OCI-LY3 (cell line): Measurements from ENCODE around the gene TSEN2.

Experiments
- H2AFZ ChIP-seq: fragments of 200-600, 300-600 bp; shearing (Covaris generic); 2 replicates; pipeline ENCODE4 v1.6.0; 2014; ENCODE audit warnings: antibody characterized with exemption, low read depth, low read length
- H3K27ac ChIP-seq: fragments of 200-600, 300-600 bp; sonication (generic); 2 replicates; pipeline ENCODE4 v1.5.1; 2014; ENCODE audit warnings: mild to moderate bottlenecking, low read length, moderate library complexity, mixed read lengths
- H3K27me3 ChIP-seq: fragments of 200-600, 300-600 bp; sonication (generic); 2 replicates; pipeline ENCODE4 v1.6.1; 2014; ENCODE audit warnings: low read depth, low read length, mixed read lengths
- H3K36me3 ChIP-seq: fragments of 200-600, 300-600 bp; sonication (generic); replicated peaks from 2 replicates; pipeline ENCODE3; 2014; ENCODE audit warnings: low read depth, low read length, mixed read lengths
- H3K4me1 ChIP-seq: fragments of 300-600, 200-600 bp; sonication (generic); 2 replicates; pipeline ENCODE4 v1.6.1; 2014; ENCODE audit warnings: low read length, mixed read lengths
- H3K4me2 ChIP-seq: fragments of 200-600, 300-600 bp; sonication (generic); 2 replicates; pipeline ENCODE4 v1.6.1; 2014; ENCODE audit warnings: low read length, mixed read lengths
- H3K4me3 ChIP-seq: fragments of 300-600, 200-600 bp; sonication (generic); 2 replicates; pipeline ENCODE4 v1.5.1; 2014; ENCODE audit warnings: antibody characterized with exemption, mild to moderate bottlenecking, low read length, moderate library complexity
- H3K79me2 ChIP-seq: fragments of 300-600, 200-600 bp; shearing (Covaris generic); 2 replicates; pipeline ENCODE4 v1.6.1; 2014; ENCODE audit warnings: mild to moderate bottlenecking, low read length, mixed read lengths
- H3K9ac ChIP-seq: fragments of 300-600, 200-600 bp; shearing (Covaris generic); 2 replicates; pipeline ENCODE4 v1.6.0; 2014; ENCODE audit warnings: mild to moderate bottlenecking, low read length, moderate library complexity
- H3K9me3 ChIP-seq: fragments of 200-600, 300-600 bp; shearing (Covaris generic); 2 replicates; pipeline ENCODE4 v1.6.1; 2014; ENCODE audit warnings: low read length, mixed read lengths; ENCODE audit not compliant: insufficient read depth
- H4K20me1 ChIP-seq: fragments of 200-600, 300-600 bp; sonication (generic); 2 replicates; pipeline ENCODE4 v1.6.1; 2016; ENCODE audit warnings: low read length, mixed read lengths; ENCODE audit not compliant: insufficient read depth
- CTCF ChIP-seq: fragments of 200-600, 300-600 bp; sonication (generic); IDR thresholded peaks from 2 replicates; pipeline ENCODE4 v1.5.1; 2014; ENCODE audit warnings: antibody characterized with exemption, low read length, low read depth
- EZH2phosphoT487 ChIP-seq: fragments of 200-600 bp; shearing (Covaris generic); IDR thresholded peaks from 2 replicates; pipeline ENCODE4 v1.6.1; 2018; ENCODE audit warnings: antibody characterized with exemption, mixed run types, low read depth

The TSEN2 gene

GRCh38 chr3:12499474-12499873, 15.2 kb downstream of the TSEN2 start:
- Histone ChIP-seq H3K36me3 (peaks cover 69% of the 10 kb centered on the region), H3K27me3 (no peaks in the 10 kb centered on the region), H4K20me1 (no peaks in the 10 kb centered on the region), H3K9ac (no peak overlapping the region), H2AFZ (no peak overlapping the region), H3K27ac (no peak overlapping the region), H3K79me2 (no peaks in the 10 kb centered on the region), H3K4me2 (no peak overlapping the region), H3K4me3 (no peak overlapping the region), H3K4me1 (no peaks in the 10 kb centered on the region), H3K9me3 (no peaks in the 10 kb centered on the region)
- TF ChIP-seq CTCF (no peak), EZH2phosphoT487 (no peak)

- H3K4me2 ChIP-seq: no peak overlapping the region
- H3K4me3 ChIP-seq: no peak overlapping the region
- H3K36me3 ChIP-seq: peaks cover 76% of the 10 kb centered on the region
- H3K27me3 ChIP-seq: no peaks in the 10 kb centered on the region
- H3K9me3 ChIP-seq: no peaks in the 10 kb centered on the region
- no peaks in the 10 kb centered on the region for H4K20me1 ChIP-seq
- no peak overlapping the region for H3K27ac ChIP-seq
- no peaks in the 10 kb centered on the region for H3K4me1 ChIP-seq
- no peak overlapping the region for H3K9ac ChIP-seq
- no peak overlapping the region for H2AFZ ChIP-seq
- no peaks in the 10 kb centered on the region for H3K79me2 ChIP-seq
- TF ChIP-seq EZH2phosphoT487 (no peak), CTCF (no peak)
Measured at GRCh38 chr3:12501360-12502020, 17.2 kb downstream of the TSEN2 start.

- Histone ChIP-seq H3K79me2 (no peaks in the 10 kb centered on the region), H3K9me3 (no peaks in the 10 kb centered on the region), H3K27ac (no peak overlapping the region), H3K36me3 (peaks cover 62% of the 10 kb centered on the region), H3K9ac (no peak overlapping the region), H3K4me1 (no peaks in the 10 kb centered on the region), H3K4me3 (no peak overlapping the region), H2AFZ (no peak overlapping the region), H3K4me2 (no peak overlapping the region), H4K20me1 (no peaks in the 10 kb centered on the region), H3K27me3 (no peaks in the 10 kb centered on the region)
- TF ChIP-seq CTCF (no peak), EZH2phosphoT487 (no peak)
Measured at GRCh38 chr3:12503126-12503957, 19.1 kb downstream of the TSEN2 start.

- Histone ChIP-seq H3K9ac (no peak overlapping the region), H3K36me3 (peaks cover 51% of the 10 kb centered on the region), H3K27me3 (no peaks in the 10 kb centered on the region), H3K4me3 (no peak overlapping the region), H3K4me1 (no peaks in the 10 kb centered on the region), H3K27ac (no peak overlapping the region), H3K4me2 (no peak overlapping the region), H3K9me3 (no peaks in the 10 kb centered on the region), H4K20me1 (no peaks in the 10 kb centered on the region), H3K79me2 (no peaks in the 10 kb centered on the region), H2AFZ (no peak overlapping the region)
- TF ChIP-seq CTCF: no peak
- TF ChIP-seq EZH2phosphoT487: no peak
Measured at GRCh38 chr3:12506201-12506709, 22.0 kb downstream of the TSEN2 start.
